ENCODE data around the gene EIF5. TPM values are rescaled to one million over a fixed set of nuclear protein-coding genes. Genes with fewer than 3 reads are reported as not detected.

EIF5 gene
- total RNA-seq, result 100 to 1,000 TPM; 409 to 421 TPM

- Mint-ChIP-seq H3K36me3 (peaks cover 42% of the 10 kb centered on the region), H3K27me3 (no peaks in the 10 kb centered on the region), H3K4me3 (peak within 1 kb of the TSS; percentile 92), H3K9me3 (no peaks in the 10 kb centered on the region), H3K27ac (peak within 1 kb of the TSS; percentile 95), H3K4me1 (peaks cover 47% of the 10 kb centered on the region)
- peak; percentile 99 for DNase-seq
Measured at GRCh38 chr14:103333754-103334643, at the start of gene EIF5. TSS of gene EIF5 (plus strand) at chr14:103334237. CDS start at chr14:103335861, 1,624 bp downstream.

GRCh38 chr14:103284574-103285467 lies 49.2 kb upstream of the EIF5 start:
- no peak overlapping the region for H3K27ac Mint-ChIP-seq
- peaks cover 8% of the 10 kb centered on the region for H3K4me1 Mint-ChIP-seq
- no peak overlapping the region for H3K4me3 Mint-ChIP-seq
- H3K9me3 Mint-ChIP-seq, result no peaks in the 10 kb centered on the region
- no peak for DNase-seq
- H3K36me3 Mint-ChIP-seq, result peaks cover 1% of the 10 kb centered on the region
- H3K27me3 Mint-ChIP-seq, result peaks cover 62% of the 10 kb centered on the region

DNA sequence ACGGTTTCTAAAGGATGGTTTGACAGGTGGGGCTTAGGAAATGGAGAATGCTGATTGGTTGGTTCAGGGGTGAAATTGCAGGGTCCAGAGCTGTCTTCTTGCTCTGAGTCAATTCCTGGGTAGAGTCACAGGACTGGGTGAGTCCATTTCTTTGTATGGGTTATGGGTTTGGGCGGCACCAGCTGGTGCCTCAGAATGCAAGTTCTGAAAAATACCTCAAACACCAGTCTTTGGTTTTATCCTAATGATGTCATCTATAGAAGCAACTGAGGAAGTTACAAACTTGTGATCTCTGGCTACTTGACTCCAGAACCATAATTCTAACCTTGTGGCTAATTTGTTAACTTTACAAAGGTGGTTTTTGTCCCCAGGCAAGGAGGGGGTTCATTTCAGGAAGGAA lies 47.6 kb upstream of the EIF5 start:
- no peaks in the 10 kb centered on the region for H3K4me1 Mint-ChIP-seq
- no peaks in the 10 kb centered on the region for H3K9me3 Mint-ChIP-seq
- H3K4me3 Mint-ChIP-seq, result no peak overlapping the region
- no peak overlapping the region for H3K27ac Mint-ChIP-seq
- H3K36me3 Mint-ChIP-seq, result peaks cover 1% of the 10 kb centered on the region
- peaks cover 50% of the 10 kb centered on the region for H3K27me3 Mint-ChIP-seq
- DNase-seq, result no peak

GRCh38 chr14:103286968-103287850 lies 46.8 kb upstream of the EIF5 start:
- no peaks in the 10 kb centered on the region for H3K4me1 Mint-ChIP-seq
- DNase-seq, result no peak
- no peak overlapping the region for H3K4me3 Mint-ChIP-seq
- H3K27me3 Mint-ChIP-seq, result peaks cover 48% of the 10 kb centered on the region
- no peaks in the 10 kb centered on the region for H3K36me3 Mint-ChIP-seq
- H3K9me3 Mint-ChIP-seq, result no peaks in the 10 kb centered on the region
- H3K27ac Mint-ChIP-seq, result no peak overlapping the region

DNA sequence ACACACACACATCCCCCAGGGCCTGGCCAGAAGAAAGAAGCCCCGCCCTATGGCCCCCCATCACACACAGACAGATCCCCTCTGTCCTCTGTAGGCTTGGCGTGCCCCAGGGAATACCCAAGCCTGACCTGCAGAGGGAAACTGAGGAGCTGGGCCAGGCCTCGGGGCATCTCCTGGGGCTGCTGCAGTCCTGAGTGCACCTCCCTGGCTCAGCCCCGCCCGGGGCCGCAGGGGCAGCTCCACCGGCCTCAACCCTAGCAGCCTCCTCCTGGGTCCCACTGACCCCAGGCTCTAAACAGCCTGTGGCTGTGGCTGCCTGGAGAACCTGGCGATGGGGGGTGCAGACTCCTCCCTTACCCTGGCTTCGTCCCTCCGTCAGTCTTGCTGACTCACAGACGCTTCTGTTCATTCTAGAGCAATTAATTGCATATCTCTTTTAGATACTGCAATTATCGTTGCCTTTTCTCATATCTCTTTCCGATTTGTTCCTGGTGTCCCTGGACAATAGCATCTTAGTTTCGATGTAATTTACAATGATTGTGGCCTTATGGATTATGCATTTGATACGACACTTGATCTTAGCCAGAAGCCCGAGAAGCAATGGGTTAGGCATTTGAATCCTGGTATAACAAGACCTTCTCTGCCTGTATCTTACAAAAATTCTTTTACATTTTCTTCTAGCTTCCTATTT lies 45.8 kb upstream of the EIF5 start:
- no peak for DNase-seq
- peaks cover 50% of the 10 kb centered on the region for H3K27me3 Mint-ChIP-seq
- H3K27ac Mint-ChIP-seq, result no peak overlapping the region
- H3K4me3 Mint-ChIP-seq, result no peak overlapping the region
- no peaks in the 10 kb centered on the region for H3K36me3 Mint-ChIP-seq
- H3K9me3 Mint-ChIP-seq, result no peaks in the 10 kb centered on the region
- no peaks in the 10 kb centered on the region for H3K4me1 Mint-ChIP-seq

DNA sequence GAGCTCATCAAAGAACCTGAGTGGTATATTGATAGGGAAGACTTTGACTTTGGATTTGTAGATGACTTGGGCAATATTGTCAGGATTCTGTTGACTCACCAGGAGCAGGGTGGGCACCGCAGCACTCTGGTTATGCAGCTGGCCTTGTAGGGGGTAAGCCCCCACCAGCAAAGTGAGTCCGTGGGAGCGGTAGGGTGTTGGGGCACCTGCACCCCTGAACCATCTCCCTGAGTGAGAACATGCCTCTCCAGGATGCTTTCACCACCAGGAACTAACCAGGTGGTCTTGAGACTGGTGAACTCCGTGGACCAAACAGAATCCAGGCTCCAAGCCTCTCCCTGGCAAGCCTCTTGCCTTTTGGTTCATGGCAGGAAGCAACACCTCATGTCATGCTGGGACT lies 44.0 kb upstream of the EIF5 start:
- no peak for DNase-seq
- peaks cover 43% of the 10 kb centered on the region for H3K27me3 Mint-ChIP-seq
- no peak overlapping the region for H3K27ac Mint-ChIP-seq
- H3K9me3 Mint-ChIP-seq, result no peaks in the 10 kb centered on the region
- no peak overlapping the region for H3K4me3 Mint-ChIP-seq
- no peaks in the 10 kb centered on the region for H3K36me3 Mint-ChIP-seq
- H3K4me1 Mint-ChIP-seq, result no peaks in the 10 kb centered on the region

- no peak overlapping the region for H3K4me3 Mint-ChIP-seq
- H3K27ac Mint-ChIP-seq, result no peak overlapping the region
- no peak for DNase-seq
- H3K27me3 Mint-ChIP-seq, result peaks cover 40% of the 10 kb centered on the region
- H3K36me3 Mint-ChIP-seq, result no peaks in the 10 kb centered on the region
- no peaks in the 10 kb centered on the region for H3K9me3 Mint-ChIP-seq
- H3K4me1 Mint-ChIP-seq, result no peaks in the 10 kb centered on the region
Measured at GRCh38 chr14:103290494-103290893, 43.5 kb upstream of the EIF5 start.

DNA sequence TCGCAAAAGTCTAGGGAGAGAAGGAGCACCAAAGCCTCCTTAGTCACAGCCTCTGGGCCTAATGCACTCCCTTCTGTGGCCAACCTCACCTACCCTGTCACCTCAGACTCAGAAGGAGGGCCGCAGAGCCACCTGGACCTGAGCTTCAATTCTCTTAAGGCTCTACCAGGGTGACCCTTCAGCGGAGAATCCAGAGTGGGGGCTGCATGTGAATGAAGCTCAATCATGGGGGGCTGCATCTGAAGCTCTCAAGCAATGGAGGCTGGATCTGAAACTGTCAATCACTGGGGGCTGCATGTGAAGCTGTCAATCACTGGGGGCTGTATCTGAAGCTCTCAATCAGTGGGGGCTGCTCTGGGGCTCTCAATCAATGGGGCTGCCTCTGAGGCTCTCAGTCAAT lies 43.1 kb upstream of the EIF5 start:
- H3K9me3 Mint-ChIP-seq, result no peaks in the 10 kb centered on the region
- no peaks in the 10 kb centered on the region for H3K36me3 Mint-ChIP-seq
- H3K4me3 Mint-ChIP-seq, result no peak overlapping the region
- no peaks in the 10 kb centered on the region for H3K4me1 Mint-ChIP-seq
- no peak for DNase-seq
- H3K27ac Mint-ChIP-seq, result no peak overlapping the region
- peaks cover 37% of the 10 kb centered on the region for H3K27me3 Mint-ChIP-seq

GRCh38 chr14:103292426-103293374 lies 41.3 kb upstream of the EIF5 start:
- Mint-ChIP-seq H3K36me3 (no peaks in the 10 kb centered on the region), H3K27me3 (peaks cover 26% of the 10 kb centered on the region), H3K27ac (no peak overlapping the region), H3K4me3 (no peak overlapping the region), H3K4me1 (no peaks in the 10 kb centered on the region), H3K9me3 (no peaks in the 10 kb centered on the region)
- peak; percentile 73 for DNase-seq

- Mint-ChIP-seq H3K27me3 (peaks cover 26% of the 10 kb centered on the region), H3K36me3 (no peaks in the 10 kb centered on the region), H3K27ac (no peak overlapping the region), H3K4me1 (no peaks in the 10 kb centered on the region), H3K9me3 (no peaks in the 10 kb centered on the region), H3K4me3 (no peak overlapping the region)
- DNase-seq, result no peak
Measured at GRCh38 chr14:103293465-103293864, 40.6 kb upstream of the EIF5 start.

- H3K27ac Mint-ChIP-seq, result no peak overlapping the region
- H3K27me3 Mint-ChIP-seq, result peaks cover 26% of the 10 kb centered on the region
- no peak overlapping the region for H3K4me3 Mint-ChIP-seq
- no peak for DNase-seq
- no peaks in the 10 kb centered on the region for H3K4me1 Mint-ChIP-seq
- no peaks in the 10 kb centered on the region for H3K36me3 Mint-ChIP-seq
- no peaks in the 10 kb centered on the region for H3K9me3 Mint-ChIP-seq
Measured at GRCh38 chr14:103294091-103294490, 39.9 kb upstream of the EIF5 start.

- Mint-ChIP-seq H3K4me1 (no peaks in the 10 kb centered on the region), H3K27me3 (peaks cover 26% of the 10 kb centered on the region), H3K27ac (no peak overlapping the region), H3K36me3 (no peaks in the 10 kb centered on the region), H3K4me3 (no peak overlapping the region), H3K9me3 (no peaks in the 10 kb centered on the region)
- DNase-seq, result no peak
Measured at GRCh38 chr14:103296007-103296406, 38.0 kb upstream of the EIF5 start.

- Mint-ChIP-seq H3K27me3 (peaks cover 19% of the 10 kb centered on the region), H3K4me3 (no peak overlapping the region), H3K27ac (no peak overlapping the region), H3K4me1 (no peaks in the 10 kb centered on the region), H3K9me3 (no peaks in the 10 kb centered on the region), H3K36me3 (no peaks in the 10 kb centered on the region)
- DNase-seq, result no peak
Measured at GRCh38 chr14:103296987-103297386, 37.0 kb upstream of the EIF5 start.

All from activated naive CD8-positive, alpha-beta T cell treated with anti-CD3 and anti-CD28 coated beads for 36 hours (primary cell).